GM23338 (cell line): ENCODE data around the gene LMOD3.

Experiments used
- CREB1 ChIP-seq: fragments of 250-450 bp; sonication (Bioruptor Pico); IDR thresholded peaks from 2 replicates; pipeline ENCODE4 v1.5.0; 2020; ENCODE audit warnings: low read depth, mild to moderate bottlenecking, moderate library complexity
- CTCF ChIP-seq, 2 experiments: fragments of 200-600 bp in 1 of 2; sonication (generic) in 1 of 2; conservative IDR thresholded peaks; 2 replicates each; pipeline versions ENCODE4 v1.5.1 to v1.6.1; 2016 to 2017; ENCODE audit warnings: antibody characterized with exemption in 2 of 2, low read depth in 2 of 2, mild to moderate bottlenecking in 2 of 2, moderate library complexity in 1 of 2
- ETS1 ChIP-seq: IDR thresholded peaks from 2 replicates; pipeline ENCODE4 v1.6.1; 2016; ENCODE audit warnings: antibody characterized with exemption
- EZH2 ChIP-seq: fragments of 200-600 bp; sonication (generic); IDR thresholded peaks from one replicate; pipeline ENCODE4 v1.8.0; 2017; ENCODE audit warnings: antibody characterized with exemption, mild to moderate bottlenecking, low read depth; ENCODE audit not compliant: unreplicated experiment
- EZH2phosphoT487 ChIP-seq: fragments of 200-600 bp; sonication (generic); IDR thresholded peaks from one replicate; pipeline ENCODE4 v1.8.1; 2018; ENCODE audit warnings: antibody characterized with exemption; ENCODE audit not compliant: unreplicated experiment
- JUNB ChIP-seq: IDR thresholded peaks from one replicate; pipeline ENCODE4 v1.6.1; 2016; ENCODE audit warnings: antibody characterized with exemption; ENCODE audit not compliant: unreplicated experiment
- NANOG ChIP-seq: IDR thresholded peaks from 2 replicates; pipeline ENCODE4 v1.6.1; 2016; ENCODE audit warnings: antibody characterized with exemption, borderline replicate concordance
- POLR2AphosphoS5 ChIP-seq: IDR thresholded peaks from 2 replicates; pipeline ENCODE4 v1.6.1; 2016; ENCODE audit warnings: antibody characterized with exemption, low read depth
- REST ChIP-seq: IDR thresholded peaks from one replicate; pipeline ENCODE4 v1.6.1; 2018; ENCODE audit warnings: antibody characterized with exemption; ENCODE audit not compliant: unreplicated experiment
- STAT1 ChIP-seq: IDR thresholded peaks from one replicate; pipeline ENCODE4 v1.6.1; 2016; ENCODE audit warnings: antibody characterized with exemption; ENCODE audit not compliant: unreplicated experiment
- ZNF462 ChIP-seq: fragments of 250-450 bp; sonication (Bioruptor Pico); IDR thresholded peaks from 2 replicates; pipeline ENCODE4 v1.5.0; 2020; ENCODE audit warnings: mild to moderate bottlenecking, moderate library complexity

- TF ChIP-seq CTCF (conservative IDR thresholded peaks at IDR 0.05; ENCODE audit: low read depth in 2 of 2) = no peak
- no peak for TF ChIP-seq ETS1
- TF ChIP-seq REST = no peak
- TF ChIP-seq ZNF462 = no peak
- no peak for TF ChIP-seq POLR2AphosphoS5
- no peak for TF ChIP-seq STAT1
- no peak for TF ChIP-seq EZH2phosphoT487
- no peak for TF ChIP-seq NANOG
- TF ChIP-seq EZH2 = no peak
- TF ChIP-seq CREB1 = no peak
- no peak for TF ChIP-seq JUNB
These were observed 21.2 kb upstream of the LMOD3 start for GRCh38 chr3:69143612-69144011.
